HFFc6 (cell line): ENCODE data around the gene P4HA2. TPM values are rescaled to one million over a fixed set of nuclear protein-coding genes. Genes with fewer than 3 reads are reported as not detected.

Source experiments
- DNase-seq: peaks from one replicate; pipeline ENCODE4 v3.0.0-alpha.2; 2018
- H3K27ac Mint-ChIP-seq: 2 replicates; pipeline ENCODE4 v1.8.0; 2020; ENCODE audit warnings: mild to moderate bottlenecking, mixed read lengths
- H3K27me3 Mint-ChIP-seq: 2 replicates; pipeline ENCODE4 v1.8.0; 2021; ENCODE audit warnings: mild to moderate bottlenecking, moderate library complexity, mixed read lengths; ENCODE audit not compliant: insufficient read depth
- H3K36me3 Mint-ChIP-seq: 2 replicates; pipeline ENCODE4 v1.8.0; 2021; ENCODE audit warnings: low read depth, mixed read lengths
- H3K4me1 Mint-ChIP-seq: 2 replicates; pipeline ENCODE4 v1.8.0; 2020; ENCODE audit warnings: low read depth, mixed read lengths
- H3K4me3 Mint-ChIP-seq: 2 replicates; pipeline ENCODE4 v1.8.0; 2020; ENCODE audit warnings: mild to moderate bottlenecking, moderate library complexity, mixed read lengths
- H3K9me3 Mint-ChIP-seq: 2 replicates; pipeline ENCODE4 v1.8.0; 2020; ENCODE audit warnings: mild to moderate bottlenecking, mixed read lengths
- CTCF ChIP-seq: fragments of 200-600 bp; sonication (generic); IDR thresholded peaks from 2 replicates; pipeline ENCODE4 v1.5.0; 2021; ENCODE audit warnings: antibody characterized with exemption, mild to moderate bottlenecking
- total RNA-seq, 6 experiments: library from RNA; stranded (reverse); fragmentation: NEBNext Ultra II Directional; extraction: Animal tissue kit (Norgen Biotek cat#: 25700); gene quantifications; 2 replicates in 1 of 6; 3 replicates in 5 of 6; pipeline ENCODE4 v1.2.3, GENCODE V29; 2021

Gene P4HA2
- total RNA-seq, 6 experiments from 2014 or later: 136 to 198 (median 142) TPM

DNA sequence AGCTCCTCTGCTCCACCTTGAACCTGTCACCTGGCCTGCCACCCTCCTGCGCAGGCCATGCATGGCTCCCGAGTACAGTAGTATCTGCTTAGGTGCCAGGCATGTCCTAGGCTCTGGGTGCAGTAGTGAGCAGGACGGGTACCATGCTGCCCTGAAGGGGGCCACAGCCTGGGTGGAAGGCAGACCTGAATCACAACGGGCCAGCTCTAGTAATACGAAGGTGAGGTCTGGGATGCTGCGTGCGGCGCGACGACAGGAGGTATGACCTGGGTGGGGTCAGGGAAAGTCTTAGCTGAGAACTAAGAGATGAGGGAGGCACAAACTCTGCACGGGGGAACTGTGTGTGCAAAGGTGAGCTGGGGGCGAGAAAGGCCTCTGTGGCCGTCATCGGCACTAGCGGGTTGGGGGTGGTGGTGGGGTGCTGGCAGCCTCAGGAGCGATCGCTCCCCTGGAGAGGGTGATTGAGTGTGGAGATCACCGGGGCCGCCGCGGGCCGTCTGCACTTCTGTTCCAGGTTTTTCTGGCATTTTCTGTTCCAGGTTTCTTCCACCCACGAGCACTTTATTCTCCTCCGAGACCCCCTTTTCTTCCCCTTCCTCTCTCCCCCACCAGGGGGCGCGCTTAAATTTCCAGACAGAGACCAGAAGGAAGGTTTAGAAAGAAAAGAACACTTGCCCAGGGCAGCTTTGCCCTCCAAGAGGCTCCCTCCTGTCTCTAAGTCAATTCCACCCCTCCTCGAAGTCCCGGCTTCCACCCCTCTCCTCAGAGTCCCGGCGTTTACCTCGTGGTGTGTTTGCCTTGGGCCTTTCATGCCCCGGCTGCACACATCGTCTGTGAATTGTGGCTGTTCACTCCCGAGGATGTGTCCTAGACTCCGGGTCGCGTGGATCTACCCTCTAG is 44.9 kb upstream of the P4HA2 start:
- DNase-seq: peak; percentile 30
- peak overlapping the region; percentile 54; the same call in 1 of the 2 replicates for H3K27ac Mint-ChIP-seq
- H3K27me3 Mint-ChIP-seq: peaks cover 4% of the 10 kb centered on the region
- peak; percentile 96 for TF ChIP-seq CTCF
- H3K4me1 Mint-ChIP-seq: peaks cover 28% of the 10 kb centered on the region
- peak overlapping the region; percentile 45; the same call in 1 of the 2 replicates for H3K4me3 Mint-ChIP-seq
- no peaks in the 10 kb centered on the region for H3K36me3 Mint-ChIP-seq
- no peaks in the 10 kb centered on the region for H3K9me3 Mint-ChIP-seq

DNA sequence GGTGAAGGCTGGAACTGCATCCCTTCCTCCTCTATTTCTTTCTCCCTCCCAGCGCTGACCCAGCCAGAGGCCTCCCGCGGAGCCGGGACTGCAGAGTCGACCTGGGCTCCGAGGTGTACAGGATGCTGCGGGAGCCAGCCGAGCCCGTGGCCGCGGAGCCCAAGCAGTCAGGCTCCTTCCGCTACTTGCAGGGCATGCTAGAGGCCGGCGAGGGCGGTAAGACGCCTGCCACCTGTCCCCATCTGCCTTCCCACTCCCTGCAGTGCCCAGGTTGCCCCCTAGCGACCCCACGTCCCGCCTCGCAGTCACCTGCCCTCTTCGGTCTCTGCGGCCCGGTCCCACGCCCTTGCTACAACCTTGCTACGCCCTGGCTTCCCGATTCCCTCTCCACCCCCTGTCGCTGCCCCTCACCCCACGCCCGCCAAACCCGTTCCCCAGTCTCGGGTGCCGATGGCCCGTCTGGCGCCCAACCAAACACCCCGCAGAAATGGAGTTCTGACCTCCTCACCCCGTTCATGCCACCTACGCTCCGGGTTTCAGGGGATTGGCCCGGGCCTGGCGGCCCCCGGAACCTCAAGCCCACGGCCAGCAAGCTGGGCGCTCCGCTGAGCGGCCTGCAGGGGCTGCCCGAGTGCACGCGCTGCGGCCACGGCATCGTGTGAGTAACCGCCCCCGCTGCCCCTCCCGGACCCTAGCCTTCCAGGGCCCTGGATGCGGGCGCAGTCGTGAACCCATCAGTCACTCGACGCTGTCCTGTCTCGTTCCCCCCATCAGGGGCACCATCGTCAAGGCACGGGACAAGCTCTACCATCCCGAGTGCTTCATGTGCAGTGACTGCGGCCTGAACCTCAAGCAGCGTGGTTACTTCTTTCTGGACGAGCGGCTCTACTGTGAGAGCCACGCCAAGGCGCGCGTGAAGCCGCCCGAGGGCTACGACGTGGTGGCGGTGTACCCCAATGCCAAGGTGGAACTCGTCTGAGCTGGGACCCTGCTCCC is 43.9 kb upstream of the P4HA2 start:
- Mint-ChIP-seq H3K27ac (no peak overlapping the region), H3K9me3 (no peaks in the 10 kb centered on the region), H3K4me3 (no peak overlapping the region), H3K36me3 (no peaks in the 10 kb centered on the region), H3K4me1 (peaks cover 38% of the 10 kb centered on the region), H3K27me3 (peaks cover 4% of the 10 kb centered on the region)
- TF ChIP-seq CTCF: no peak
- no peak for DNase-seq

- DNase-seq: no peak
- peaks cover 46% of the 10 kb centered on the region for H3K4me1 Mint-ChIP-seq
- H3K27me3 Mint-ChIP-seq: peaks cover 3% of the 10 kb centered on the region
- no peaks in the 10 kb centered on the region for H3K9me3 Mint-ChIP-seq
- no peak overlapping the region for H3K4me3 Mint-ChIP-seq
- peak overlapping the region; percentile 94 for H3K27ac Mint-ChIP-seq
- no peak for TF ChIP-seq CTCF
- no peaks in the 10 kb centered on the region for H3K36me3 Mint-ChIP-seq
These were observed 43.1 kb upstream of the P4HA2 start for GRCh38 chr5:132270706-132271105.

- TF ChIP-seq CTCF: no peak
- no peak overlapping the region for H3K4me3 Mint-ChIP-seq
- no peaks in the 10 kb centered on the region; the same call in 1 of the 2 replicates for H3K27me3 Mint-ChIP-seq
- H3K4me1 Mint-ChIP-seq: peaks cover 50% of the 10 kb centered on the region
- no peaks in the 10 kb centered on the region for H3K9me3 Mint-ChIP-seq
- peak overlapping the region; percentile 94 for H3K27ac Mint-ChIP-seq
- H3K36me3 Mint-ChIP-seq: no peaks in the 10 kb centered on the region
- DNase-seq: no peak
These were observed 42.6 kb upstream of the P4HA2 start for GRCh38 chr5:132270335-132270665.

DNA sequence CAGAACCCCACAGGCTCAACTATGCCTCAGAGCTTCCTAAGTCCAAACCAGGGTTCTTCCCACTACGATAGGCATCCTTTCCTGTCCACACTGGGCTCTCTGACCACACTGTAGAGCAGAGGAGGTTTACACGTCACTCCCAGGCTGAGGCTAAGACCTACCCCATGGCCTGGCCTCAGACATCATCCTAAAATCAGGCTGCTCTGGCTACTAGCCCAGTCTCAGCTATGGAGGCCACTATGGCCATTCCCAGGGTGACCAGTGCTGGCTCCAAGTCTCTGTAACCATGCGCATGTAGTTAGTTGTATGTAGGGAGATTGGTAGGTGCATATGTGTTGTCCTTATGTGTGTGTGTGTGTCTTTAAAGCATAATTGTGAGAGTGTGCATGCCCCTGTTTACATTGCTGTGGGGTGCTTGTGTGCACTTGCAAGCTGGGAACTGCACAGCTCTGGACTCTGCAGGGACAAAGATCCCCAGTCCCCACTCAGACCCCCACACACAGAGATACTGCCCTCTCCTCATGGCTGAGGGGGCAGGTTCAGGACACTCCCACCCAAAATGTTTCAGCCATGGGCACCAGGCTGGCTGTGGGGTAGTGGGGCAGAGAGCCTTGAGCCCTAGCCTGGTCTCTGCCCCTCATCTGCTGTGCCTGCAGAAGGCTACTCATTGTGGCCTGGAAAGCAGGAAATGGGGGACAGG is 42.1 kb upstream of the P4HA2 start:
- Mint-ChIP-seq H3K4me3 (no peak overlapping the region), H3K4me1 (peaks cover 55% of the 10 kb centered on the region), H3K27ac (peak overlapping the region; percentile 94), H3K9me3 (no peaks in the 10 kb centered on the region), H3K36me3 (no peaks in the 10 kb centered on the region), H3K27me3 (no peaks in the 10 kb centered on the region; the same call in 1 of the 2 replicates)
- TF ChIP-seq CTCF: no peak
- no peak for DNase-seq
